Activated T-helper 2 cell treated with anti-CD3 and anti-CD28 coated beads, Interferon-gamma antibody, Interleukin-2, Interleukin-4, amounts not matched to agents 10 μg/mL and 5 μg/mL and 100 μg/mL, durations not matched to agents 14 hours and 24 hours and 36 hours (primary cell): ENCODE measurements around the gene PHC2. TPM values are rescaled to one million over a fixed set of nuclear protein-coding genes. Genes with fewer than 3 reads are reported as not detected.

ENCODE experiments used
- DNase-seq: peaks from one replicate; pipeline ENCODE4 v3.0.0; 2021; ENCODE audit warnings: low spot score
- H3K27ac Mint-ChIP-seq: one replicate; pipeline ENCODE4 v1.8.0; 2021; ENCODE audit warnings: mixed read lengths
- H3K27me3 Mint-ChIP-seq: one replicate; pipeline ENCODE4 v1.8.0; 2021; ENCODE audit warnings: low read depth, mixed read lengths
- H3K36me3 Mint-ChIP-seq: one replicate; pipeline ENCODE4 v1.8.0; 2021; ENCODE audit warnings: low read depth, mixed read lengths
- H3K4me1 Mint-ChIP-seq: one replicate; pipeline ENCODE4 v1.8.0; 2021; ENCODE audit warnings: low read depth, mixed read lengths
- H3K4me3 Mint-ChIP-seq: one replicate; pipeline ENCODE4 v1.8.0; 2021; ENCODE audit warnings: low read depth, mild to moderate bottlenecking, moderate library complexity, mixed read lengths
- H3K9me3 Mint-ChIP-seq: one replicate; pipeline ENCODE4 v1.8.0; 2021; ENCODE audit warnings: mixed read lengths
- intact Hi-C: fragments of 100-400 bp; cut with micrococcal nuclease; formaldehyde crosslinking; loops from one replicate; pipeline ENCODE4 v1.15.1; 2023
- total RNA-seq: library from RNA; stranded (reverse); gene quantifications from 2 replicates; pipeline ENCODE4 v1.2.3, GENCODE V29; 2022

The PHC2 gene
- total RNA-seq, 1 donor from 2014 or later, result 33.1 TPM

DNA sequence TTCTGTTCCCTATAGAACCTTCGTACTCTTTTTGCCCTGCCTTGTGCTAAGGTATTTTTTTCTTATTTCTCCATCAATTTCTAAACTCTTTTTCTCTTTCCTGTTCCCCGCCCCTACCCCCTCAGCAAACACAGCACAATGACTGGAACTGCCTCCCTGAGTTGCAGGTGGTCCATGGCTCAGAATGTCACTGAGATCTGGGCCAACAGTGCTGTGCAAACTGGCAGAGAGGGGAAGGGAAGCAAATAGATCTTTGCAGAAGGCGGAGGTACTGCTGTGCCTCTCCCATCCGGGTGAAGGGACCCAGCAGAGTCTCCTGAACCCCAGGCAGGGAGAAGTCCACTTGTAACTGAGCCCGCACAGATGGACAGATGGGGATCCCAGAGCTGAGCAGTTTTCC, 77.4 kb downstream of the PHC2 start:
- Mint-ChIP-seq H3K4me3 (no peak overlapping the region), H3K4me1 (peaks cover 19% of the 10 kb centered on the region), H3K36me3 (peaks cover 6% of the 10 kb centered on the region), H3K27me3 (peaks cover 3% of the 10 kb centered on the region), H3K27ac (no peak overlapping the region), H3K9me3 (no peaks in the 10 kb centered on the region)
- intact Hi-C loops, result loop anchor here (5.0 kb wide), 2 partner anchors 119 to 256 kb away; partner anchors contain the start of gene ZSCAN20
- no peak for DNase-seq

DNA sequence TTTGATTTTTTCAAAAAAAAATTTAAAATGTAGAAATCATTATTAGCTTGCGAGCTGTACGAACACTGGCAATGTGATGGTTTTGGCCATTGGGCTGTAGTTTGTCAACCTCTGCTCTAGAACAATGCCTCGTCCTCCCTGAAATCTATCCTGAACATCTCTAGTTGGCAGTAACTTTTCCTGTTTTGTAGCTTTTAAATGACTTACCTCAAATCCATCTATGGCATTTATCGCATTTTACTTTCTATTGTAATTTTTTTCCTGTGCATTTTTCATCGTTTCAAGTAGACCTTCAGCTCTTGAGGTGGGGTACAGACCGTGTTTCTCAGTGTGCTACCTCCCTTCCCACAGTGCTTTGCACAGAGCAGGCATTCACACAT, 79.6 kb downstream of the PHC2 start:
- Mint-ChIP-seq H3K36me3 (peaks cover 22% of the 10 kb centered on the region), H3K4me3 (peak overlapping the region; percentile 56), H3K9me3 (no peaks in the 10 kb centered on the region), H3K27ac (peak overlapping the region; percentile 30), H3K4me1 (peaks cover 37% of the 10 kb centered on the region), H3K27me3 (peaks cover 3% of the 10 kb centered on the region)
- DNase-seq, result no peak
- intact Hi-C loops, result loop anchor here (2.0 to 5.0 kb wide), 3 partner anchors 121 to 254 kb away; partner anchors contain the start of gene ZSCAN20

DNA sequence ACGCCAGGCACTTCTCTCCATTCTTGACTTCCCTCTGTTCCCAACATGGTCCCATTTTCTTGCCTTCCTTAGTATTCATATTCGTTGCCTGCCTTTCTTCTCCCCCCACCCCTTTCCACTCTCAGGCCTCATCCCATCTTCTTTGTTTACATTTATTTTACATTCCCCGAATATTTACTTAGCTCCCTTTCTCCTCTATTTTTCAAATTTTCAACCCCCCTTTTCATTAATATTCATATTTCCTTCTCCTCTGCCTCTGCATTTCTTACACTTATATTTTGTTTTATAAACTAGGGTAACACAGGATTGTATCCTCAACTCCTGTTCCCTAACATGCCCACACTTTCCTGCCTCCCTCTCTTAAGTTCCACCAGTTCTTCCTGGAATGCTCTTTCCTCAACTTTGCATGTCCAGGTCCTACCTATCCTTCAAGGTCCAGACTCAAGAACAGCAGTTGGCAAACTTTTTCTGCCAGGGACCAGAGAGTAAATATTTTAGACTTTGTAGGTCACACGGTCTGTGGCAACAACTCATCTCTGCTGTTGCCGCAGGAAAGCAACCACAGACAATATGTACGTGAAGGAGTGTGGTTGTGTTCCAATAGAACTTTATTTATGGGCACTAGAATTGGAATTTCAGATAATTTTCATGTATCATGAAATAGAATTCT, 80.1 kb downstream of the PHC2 start:
- intact Hi-C loops, result loop anchor here (2.0 to 5.0 kb wide), 3 partner anchors 122 to 253 kb away; partner anchors contain the start of gene ZSCAN20
- no peak for DNase-seq
- H3K4me1 Mint-ChIP-seq, result peaks cover 39% of the 10 kb centered on the region
- H3K36me3 Mint-ChIP-seq, result peaks cover 23% of the 10 kb centered on the region
- peak overlapping the region; percentile 82 for H3K4me3 Mint-ChIP-seq
- no peaks in the 10 kb centered on the region for H3K9me3 Mint-ChIP-seq
- H3K27me3 Mint-ChIP-seq, result peaks cover 3% of the 10 kb centered on the region
- peak overlapping the region; percentile 89 for H3K27ac Mint-ChIP-seq

DNA sequence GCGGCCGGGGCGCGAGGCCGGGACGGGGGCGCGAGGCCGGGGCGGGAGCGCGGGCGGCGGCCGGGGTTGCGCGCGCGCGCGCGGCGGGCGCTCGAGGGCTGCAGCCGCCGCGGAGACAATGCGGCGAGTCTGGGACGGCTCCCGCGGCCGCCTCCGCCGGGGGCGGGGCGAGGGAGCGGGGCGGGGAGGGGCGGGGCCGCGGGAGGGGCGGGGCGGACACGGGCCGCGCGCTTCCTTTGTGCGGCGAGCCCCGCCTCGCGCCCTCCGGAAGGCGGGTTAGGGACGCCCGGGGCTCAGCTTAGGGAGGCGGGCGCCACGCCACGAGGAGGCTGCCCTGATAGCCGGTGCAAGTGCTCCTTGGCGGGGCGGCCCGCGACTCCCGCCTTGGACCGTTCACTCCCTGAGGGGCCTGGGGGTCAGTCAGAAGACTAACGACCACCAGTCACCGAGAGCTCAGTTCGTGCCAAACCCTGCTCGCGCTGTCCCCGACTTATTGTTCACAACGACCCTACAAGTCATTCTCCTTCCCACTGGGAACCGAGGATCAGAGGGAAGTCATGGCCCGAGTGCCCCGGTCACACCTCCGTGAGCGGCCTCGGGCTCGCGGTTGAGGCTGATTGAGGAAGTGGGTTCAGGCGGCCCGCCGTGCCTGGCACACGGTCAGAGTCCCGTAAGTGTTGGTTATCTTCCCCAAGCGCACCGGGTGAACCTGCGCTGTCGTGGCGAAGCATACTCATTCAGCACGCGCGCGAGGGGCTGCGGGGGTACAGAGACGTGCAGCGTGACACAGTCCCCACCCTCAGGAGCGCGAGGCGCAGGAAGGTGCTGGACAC, 80.9 kb downstream of the PHC2 start:
- peak; percentile 79 for DNase-seq
- Mint-ChIP-seq H3K4me3 (peak overlapping the region; percentile 82), H3K36me3 (peaks cover 27% of the 10 kb centered on the region), H3K27me3 (peaks cover 3% of the 10 kb centered on the region), H3K9me3 (no peaks in the 10 kb centered on the region), H3K27ac (peak overlapping the region; percentile 89), H3K4me1 (peaks cover 42% of the 10 kb centered on the region)
- intact Hi-C loops, result loop anchor here (2.0 to 5.0 kb wide), 4 partner anchors 93 to 253 kb away; partner anchors contain the start of genes ZNF362 and ZSCAN20

DNA sequence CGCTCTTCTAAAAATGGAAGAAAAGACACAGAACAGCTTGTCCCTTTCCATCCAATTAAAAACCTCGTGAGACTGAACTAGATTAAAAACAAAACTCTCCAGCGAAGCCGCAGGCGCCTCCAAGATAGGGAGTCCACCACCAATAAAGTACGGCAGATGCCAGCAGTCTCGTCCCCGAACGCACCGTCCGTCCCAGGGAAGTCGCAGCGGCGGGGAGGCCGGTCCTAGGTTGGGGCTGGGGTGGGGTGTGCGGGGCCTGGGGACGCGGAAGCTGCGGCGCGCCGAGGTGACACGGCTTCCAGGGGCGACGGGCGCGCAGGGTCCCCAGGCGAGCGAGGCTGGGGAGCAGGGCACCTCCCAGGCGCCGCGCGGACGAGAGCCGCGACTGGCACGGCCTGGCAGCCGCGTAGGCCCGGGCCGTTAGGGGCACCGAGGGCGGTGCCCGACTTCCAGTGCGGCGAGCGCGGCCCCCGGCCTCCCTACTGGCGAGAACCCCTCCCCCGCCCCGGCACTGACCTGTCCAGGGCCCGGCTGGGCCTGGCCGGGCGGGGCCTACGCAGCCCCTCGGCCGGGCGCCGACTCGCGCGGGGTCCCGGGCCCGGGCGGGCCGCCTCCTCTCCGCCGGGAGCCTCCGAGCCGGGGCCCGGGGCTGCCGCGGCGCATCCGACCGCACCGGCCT, 81.7 kb downstream of the PHC2 start:
- peaks cover 46% of the 10 kb centered on the region for H3K4me1 Mint-ChIP-seq
- DNase-seq, result peak; percentile 34
- intact Hi-C loops, result loop anchor here (5.0 kb wide), 1 partner anchor 92 kb away; the partner anchor contains the start of gene ZNF362
- H3K9me3 Mint-ChIP-seq, result no peaks in the 10 kb centered on the region
- peaks cover 3% of the 10 kb centered on the region for H3K27me3 Mint-ChIP-seq
- H3K4me3 Mint-ChIP-seq, result peak overlapping the region; percentile 86
- peaks cover 27% of the 10 kb centered on the region for H3K36me3 Mint-ChIP-seq
- H3K27ac Mint-ChIP-seq, result peak overlapping the region; percentile 91

DNA sequence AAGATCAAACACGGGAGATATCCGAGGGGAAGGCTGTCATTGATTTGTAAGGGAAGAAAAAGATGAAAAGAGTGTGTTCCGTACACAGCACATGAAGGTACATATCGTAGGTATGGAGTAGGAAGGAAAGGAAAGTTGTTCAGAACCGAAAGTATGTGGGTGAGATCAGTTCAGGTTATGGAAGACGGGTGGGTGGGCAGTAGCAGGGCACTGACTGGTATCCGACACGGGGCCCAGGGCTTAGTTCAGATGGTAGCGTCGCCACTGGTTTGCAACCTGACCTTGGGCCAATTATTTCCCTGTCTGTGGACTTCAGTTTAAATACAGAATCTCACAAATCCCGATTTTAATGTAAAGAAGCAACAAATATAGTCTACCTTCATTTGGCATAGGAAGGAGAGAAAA, 82.2 kb downstream of the PHC2 start:
- H3K36me3 Mint-ChIP-seq, result peaks cover 27% of the 10 kb centered on the region
- intact Hi-C loops, result loop anchor here (5.0 kb wide), 1 partner anchor 91 kb away; the partner anchor contains the start of gene ZNF362
- peak overlapping the region; percentile 91 for H3K27ac Mint-ChIP-seq
- H3K27me3 Mint-ChIP-seq, result peaks cover 3% of the 10 kb centered on the region
- peaks cover 50% of the 10 kb centered on the region for H3K4me1 Mint-ChIP-seq
- peak overlapping the region; percentile 86 for H3K4me3 Mint-ChIP-seq
- DNase-seq, result peak; percentile 14
- no peaks in the 10 kb centered on the region for H3K9me3 Mint-ChIP-seq

DNA sequence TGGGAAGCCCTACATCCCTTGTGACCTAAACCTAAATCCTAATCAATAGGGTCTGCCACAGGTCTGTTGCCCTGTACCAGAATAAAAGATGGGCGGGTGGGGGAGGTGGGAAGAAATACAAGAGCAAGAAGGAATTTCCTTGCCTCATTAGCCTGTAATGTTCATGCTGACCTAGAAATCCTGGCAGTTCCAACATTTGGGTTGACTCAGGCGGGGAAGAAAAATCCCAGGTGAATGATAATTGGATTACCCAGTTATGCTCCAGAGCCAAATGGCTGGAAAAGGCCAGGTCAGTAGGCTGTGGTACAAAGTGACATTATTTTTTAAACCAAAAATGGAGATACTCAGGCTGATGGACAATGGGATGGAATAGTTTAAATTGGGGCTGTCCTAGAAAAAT, 82.7 kb downstream of the PHC2 start:
- no peak for DNase-seq
- peak overlapping the region; percentile 86 for H3K4me3 Mint-ChIP-seq
- peaks cover 27% of the 10 kb centered on the region for H3K36me3 Mint-ChIP-seq
- intact Hi-C loops, result loop anchor here (5.0 kb wide), 1 partner anchor 91 kb away; the partner anchor contains the start of gene ZNF362
- peak overlapping the region; percentile 91 for H3K27ac Mint-ChIP-seq
- H3K4me1 Mint-ChIP-seq, result peaks cover 51% of the 10 kb centered on the region
- H3K27me3 Mint-ChIP-seq, result peaks cover 3% of the 10 kb centered on the region
- H3K9me3 Mint-ChIP-seq, result no peaks in the 10 kb centered on the region

DNA sequence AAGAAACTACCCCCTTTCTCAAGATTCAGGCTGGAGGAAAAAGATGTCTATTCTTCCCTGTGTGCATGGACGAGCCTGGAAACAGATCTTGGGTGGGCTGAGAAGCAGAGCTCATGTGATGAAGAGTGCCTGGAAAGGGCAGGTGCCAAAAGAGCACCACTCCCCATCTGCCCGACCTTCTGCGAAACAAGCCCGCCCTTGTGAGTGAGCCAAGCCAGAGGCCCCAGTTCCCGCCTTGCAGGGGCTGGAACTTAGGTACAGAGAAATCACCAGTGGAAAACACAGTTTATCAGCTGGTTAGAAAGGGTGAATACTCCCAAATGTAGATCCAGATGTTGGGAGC, 83.3 kb downstream of the PHC2 start:
- intact Hi-C loops, result loop anchor here (5.0 kb wide), 1 partner anchor 90 kb away; the partner anchor contains the start of gene ZNF362
- peak overlapping the region; percentile 86 for H3K4me3 Mint-ChIP-seq
- H3K4me1 Mint-ChIP-seq, result peaks cover 51% of the 10 kb centered on the region
- H3K9me3 Mint-ChIP-seq, result no peaks in the 10 kb centered on the region
- no peak overlapping the region for H3K27ac Mint-ChIP-seq
- DNase-seq, result no peak
- H3K36me3 Mint-ChIP-seq, result peaks cover 29% of the 10 kb centered on the region
- H3K27me3 Mint-ChIP-seq, result peaks cover 3% of the 10 kb centered on the region

DNA sequence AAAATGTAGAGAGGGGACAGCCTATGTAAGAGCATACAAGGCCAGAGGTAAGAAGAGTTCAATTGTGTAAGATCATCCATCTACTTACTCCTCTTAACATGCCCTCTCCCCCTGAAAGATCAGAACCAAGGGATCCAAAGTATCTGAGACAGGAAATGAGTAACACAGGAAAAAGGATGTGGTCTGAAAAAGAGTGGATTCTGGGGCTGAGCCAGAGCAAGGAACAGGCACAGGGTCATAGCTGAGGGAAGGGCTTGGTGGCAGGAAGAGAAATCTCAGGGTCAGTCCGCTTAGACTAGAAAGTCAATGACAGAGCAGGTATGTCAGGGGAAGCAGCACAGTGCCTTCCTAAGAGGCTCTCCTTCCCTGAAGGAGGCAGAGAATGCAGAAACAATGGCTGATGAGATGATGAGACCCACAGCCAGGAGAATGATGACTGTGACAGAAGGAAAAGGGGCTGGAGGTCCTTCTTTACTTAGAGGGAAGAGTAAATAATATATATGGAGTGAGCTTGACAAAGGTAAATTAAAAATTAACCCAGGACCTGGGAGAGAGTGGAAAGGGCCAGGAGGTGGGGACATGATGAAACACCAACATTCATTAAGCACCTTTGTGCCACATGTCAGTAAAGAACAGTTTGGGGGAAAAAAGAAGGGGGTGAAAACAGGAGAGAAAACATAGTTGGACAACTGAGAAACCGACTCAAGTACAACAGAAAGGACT, 83.8 kb downstream of the PHC2 start:
- no peak for DNase-seq
- Mint-ChIP-seq H3K4me1 (peaks cover 51% of the 10 kb centered on the region), H3K27ac (peak overlapping the region; percentile 67), H3K27me3 (peaks cover 3% of the 10 kb centered on the region), H3K4me3 (peak overlapping the region; percentile 86), H3K9me3 (no peaks in the 10 kb centered on the region), H3K36me3 (peaks cover 33% of the 10 kb centered on the region)
- intact Hi-C loops, result loop anchor here (5.0 kb wide), 1 partner anchor 90 kb away; the partner anchor contains the start of gene ZNF362

DNA sequence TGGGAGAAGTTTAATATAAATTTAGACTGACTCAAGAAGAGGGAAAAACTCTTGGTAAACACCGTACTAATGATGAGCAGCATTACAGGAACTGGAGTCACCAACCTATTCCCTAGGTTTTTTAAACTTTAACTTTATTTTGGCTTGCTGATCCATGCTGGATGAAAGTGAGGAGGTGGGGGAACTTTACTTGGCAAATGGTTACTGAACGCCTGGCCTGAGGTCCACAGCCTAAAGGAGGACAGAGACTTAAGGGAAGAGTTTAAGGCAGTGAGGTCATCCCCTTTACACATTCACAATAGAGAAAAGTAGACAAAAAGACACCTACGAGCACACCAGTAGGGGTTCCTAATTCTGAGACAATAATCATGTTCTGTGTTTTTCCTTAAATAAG, 84.4 kb downstream of the PHC2 start:
- H3K4me3 Mint-ChIP-seq, result peak overlapping the region; percentile 86
- no peak for DNase-seq
- no peaks in the 10 kb centered on the region for H3K9me3 Mint-ChIP-seq
- H3K27me3 Mint-ChIP-seq, result peaks cover 3% of the 10 kb centered on the region
- peaks cover 33% of the 10 kb centered on the region for H3K36me3 Mint-ChIP-seq
- peaks cover 50% of the 10 kb centered on the region for H3K4me1 Mint-ChIP-seq
- intact Hi-C loops, result loop anchor here (5.0 kb wide), 1 partner anchor 89 kb away; the partner anchor contains the start of gene ZNF362
- peak overlapping the region; percentile 67 for H3K27ac Mint-ChIP-seq

DNA sequence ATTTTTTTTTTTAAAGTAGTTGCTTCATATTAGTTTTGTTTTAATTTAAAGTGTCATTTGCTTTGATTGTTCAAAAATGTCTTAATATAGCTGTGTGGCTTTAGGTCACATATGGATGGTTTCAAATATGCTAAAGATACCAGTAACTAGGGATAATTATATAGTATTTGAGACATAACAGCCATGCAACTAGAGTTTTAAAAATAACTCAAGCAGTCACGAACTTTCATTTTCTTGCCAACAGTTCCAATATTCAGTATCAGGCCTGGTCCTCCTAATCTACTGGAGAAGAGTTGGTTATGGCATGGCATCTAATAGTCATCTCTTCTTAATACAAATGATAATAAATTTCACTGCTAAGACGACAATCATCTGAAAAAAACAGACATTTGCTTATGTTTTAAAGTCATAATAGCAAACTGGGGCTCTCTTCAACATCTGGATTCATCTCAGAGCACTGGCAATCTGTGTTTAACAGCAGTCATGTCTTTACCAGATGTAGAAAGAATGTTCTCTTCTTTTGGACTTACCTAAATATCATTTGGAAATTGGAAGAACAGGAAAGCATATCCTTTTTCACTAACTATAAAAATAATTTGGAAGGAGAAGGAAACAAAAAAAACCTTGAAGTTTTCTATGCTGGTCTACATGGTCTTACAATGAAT, 85.9 kb downstream of the PHC2 start:
- H3K27ac Mint-ChIP-seq, result no peak overlapping the region
- no peaks in the 10 kb centered on the region for H3K27me3 Mint-ChIP-seq
- H3K4me1 Mint-ChIP-seq, result peaks cover 41% of the 10 kb centered on the region
- H3K36me3 Mint-ChIP-seq, result peaks cover 37% of the 10 kb centered on the region
- intact Hi-C loops, result loop anchor here (5.0 kb wide), 1 partner anchor 88 kb away; the partner anchor contains the start of gene ZNF362
- no peaks in the 10 kb centered on the region for H3K9me3 Mint-ChIP-seq
- DNase-seq, result no peak
- H3K4me3 Mint-ChIP-seq, result no peak overlapping the region
